Adipose tissue (tissue), 3 donors: ENCODE data around the gene ADD2. TPM values are rescaled to one million over a fixed set of nuclear protein-coding genes. Genes with fewer than 3 reads are reported as not detected.
"Not testable (repeated sequence)": the region's sequence is repeated elsewhere in the genome, so short reads cannot be mapped to it uniquely, and the experiment has no call there.

Experiments used
- H3K27ac ChIP-seq: one replicate; pipeline ENCODE4 v1.5.1; 2013; ENCODE audit warnings: low read depth, low read length
- WGBS, 3 donors: extraction: QIAGEN DNeasy Blood & Tissue Kit; methylation state at CpG; one replicate each; pipeline ENCODE4 v1.1.7; 2013; 5-methylcytosine and 5-hydroxymethylcytosine counted together
- polyA plus RNA-seq, 3 donors: library from polyadenylated mRNA; stranded (reverse); fragments of 200-250 nt; gene quantifications; one replicate each; pipeline ENCODE4 v1.2.3, GENCODE V29; 2013
- donor health status: healthy with polysubstance abuse.
- donor health status: Bipolar disorder and iron deficiency.
- donor health status: healthy.

Gene ADD2
- polyA plus RNA-seq, 3 donors: 0.97 to 1.1 (median 1.0) TPM

DNA sequence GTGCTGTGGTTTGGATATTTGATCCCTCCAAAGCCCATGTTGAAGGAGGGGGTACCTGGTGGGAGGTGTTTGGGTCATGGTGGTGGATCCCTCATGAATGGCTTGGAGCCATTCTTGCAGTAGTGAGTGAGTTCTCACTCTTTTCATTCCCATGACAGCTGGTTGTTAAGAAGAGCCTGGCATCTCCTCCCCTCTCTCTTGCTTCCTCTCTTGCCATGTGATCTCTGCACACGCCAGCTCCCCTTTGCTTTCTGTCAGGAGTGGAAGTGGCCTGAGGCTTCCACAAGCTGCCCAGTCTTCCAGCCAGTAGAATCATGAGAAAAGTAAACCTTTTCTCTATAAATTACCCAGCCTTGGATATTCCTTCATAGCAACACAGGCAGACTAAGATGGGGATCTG, 8.6 kb downstream of the ADD2 start:
- WGBS, 3 donors: 59 to 88% (median 64%) methylated on average over 1 of the region's 1 CpG
- H3K27ac ChIP-seq: no peak overlapping the region

DNA sequence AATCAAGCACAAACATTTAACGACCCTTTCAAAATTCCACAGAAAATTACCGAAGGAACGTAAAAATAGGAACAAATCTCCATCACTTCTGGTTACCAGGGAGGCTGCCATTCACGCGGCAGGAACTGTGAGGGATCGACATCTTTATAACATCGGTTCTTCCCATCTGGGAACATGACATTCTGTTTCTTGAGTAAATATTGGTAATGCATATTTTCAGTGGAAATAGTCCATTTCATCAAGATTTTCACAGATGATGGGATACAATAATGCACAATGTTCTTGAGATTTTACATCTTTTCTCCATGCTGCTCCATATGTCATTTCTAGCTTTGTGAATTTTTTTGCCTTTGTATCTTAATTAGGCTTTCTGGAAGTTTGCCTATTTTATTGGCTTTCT, 10.0 kb downstream of the ADD2 start:
- H3K27ac ChIP-seq: no peak overlapping the region
- WGBS, 3 donors: 81 to 94% (median 94%) methylated on average over 7 of the region's 7 CpGs

- 76 to 81% (median 78%) methylated on average over 4 of the region's 4 CpGs for WGBS, 3 donors
- no peak overlapping the region for H3K27ac ChIP-seq
Measured at GRCh38 chr2:70757360-70757759, 10.6 kb downstream of the ADD2 start.

DNA sequence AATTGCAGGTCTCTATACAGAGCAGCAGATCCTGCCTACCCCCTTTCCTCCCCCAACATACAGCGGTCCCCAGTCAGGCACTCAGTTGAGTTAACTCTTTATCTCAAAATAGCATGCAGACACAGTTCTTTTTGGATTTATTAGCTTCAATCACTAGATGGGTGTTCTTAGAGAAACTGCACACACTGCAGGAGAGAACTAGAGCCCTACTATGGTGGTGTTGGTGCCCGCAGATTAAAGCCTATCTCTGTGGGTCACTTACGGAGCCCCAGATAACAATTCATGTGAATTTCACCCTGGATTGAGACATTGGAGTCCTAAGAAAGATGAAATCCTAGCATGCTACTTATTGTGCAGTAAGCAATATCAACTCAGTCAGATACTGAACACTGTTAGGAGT, 11.9 kb downstream of the ADD2 start:
- 88 to 93% (median 91%) methylated on average over 3 of the region's 3 CpGs for WGBS, 3 donors
- H3K27ac ChIP-seq: no peak overlapping the region

DNA sequence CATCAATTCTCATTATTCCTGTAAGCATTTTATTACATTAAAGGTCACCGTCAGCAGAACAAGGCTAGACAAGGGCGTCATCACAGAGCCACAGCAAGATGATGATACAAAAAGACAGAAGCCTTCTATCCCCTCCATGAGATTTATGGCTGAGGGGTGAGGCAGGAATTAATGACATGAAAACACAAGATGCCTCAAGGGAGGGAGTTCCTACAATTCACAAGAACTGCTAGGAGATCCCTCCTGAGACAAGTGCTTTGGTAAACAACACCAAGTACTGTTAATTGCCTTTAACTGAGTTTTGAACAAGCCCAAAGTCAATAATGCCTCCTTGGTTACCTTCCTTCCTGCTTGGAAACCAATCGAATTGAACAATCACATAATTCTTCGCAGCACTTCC, 14.1 kb downstream of the ADD2 start:
- H3K27ac ChIP-seq: no peak overlapping the region
- WGBS, 3 donors: 62 to 82% (median 82%) methylated on average over 4 of the region's 4 CpGs

GRCh38 chr2:70753031-70753430, 15.0 kb downstream of the ADD2 start:
- H3K27ac ChIP-seq: no peak overlapping the region

- WGBS, 3 donors: 64 to 85% (median 80%) methylated on average over 1 of the region's 1 CpG
Measured at GRCh38 chr2:70752396-70752795, 15.6 kb downstream of the ADD2 start.

DNA sequence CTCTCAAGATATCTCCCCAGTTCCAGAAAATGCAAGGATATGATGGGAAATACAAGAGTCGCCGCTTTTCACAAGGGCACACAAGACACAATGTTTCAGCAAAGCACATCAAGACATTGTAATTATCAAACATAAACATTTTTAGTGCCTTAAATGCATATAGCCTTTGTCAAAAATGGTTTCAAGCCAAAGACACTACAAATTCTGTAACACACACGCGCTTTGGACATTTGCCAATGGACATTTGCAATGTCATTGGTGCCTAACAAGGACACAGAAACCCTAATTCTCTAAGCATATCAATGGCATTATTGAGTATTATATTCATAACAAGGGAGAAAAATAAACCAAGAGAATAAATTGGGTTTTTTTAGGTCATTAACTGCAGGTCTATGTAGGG, 16.1 kb downstream of the ADD2 start:
- 54 to 82% (median 69%) methylated on average over 4 of the region's 4 CpGs for WGBS, 3 donors
- H3K27ac ChIP-seq: no peak overlapping the region

More at GRCh38 chr2:70752396-70752795, 15.6 kb downstream of the ADD2 start:
- no peak overlapping the region for H3K27ac ChIP-seq

- WGBS, 3 donors: 80 to 95% (median 90%) methylated on average over 1 of the region's 1 CpG
- H3K27ac ChIP-seq: no peak overlapping the region
Measured at GRCh38 chr2:70750320-70750719, 17.7 kb downstream of the ADD2 start.

DNA sequence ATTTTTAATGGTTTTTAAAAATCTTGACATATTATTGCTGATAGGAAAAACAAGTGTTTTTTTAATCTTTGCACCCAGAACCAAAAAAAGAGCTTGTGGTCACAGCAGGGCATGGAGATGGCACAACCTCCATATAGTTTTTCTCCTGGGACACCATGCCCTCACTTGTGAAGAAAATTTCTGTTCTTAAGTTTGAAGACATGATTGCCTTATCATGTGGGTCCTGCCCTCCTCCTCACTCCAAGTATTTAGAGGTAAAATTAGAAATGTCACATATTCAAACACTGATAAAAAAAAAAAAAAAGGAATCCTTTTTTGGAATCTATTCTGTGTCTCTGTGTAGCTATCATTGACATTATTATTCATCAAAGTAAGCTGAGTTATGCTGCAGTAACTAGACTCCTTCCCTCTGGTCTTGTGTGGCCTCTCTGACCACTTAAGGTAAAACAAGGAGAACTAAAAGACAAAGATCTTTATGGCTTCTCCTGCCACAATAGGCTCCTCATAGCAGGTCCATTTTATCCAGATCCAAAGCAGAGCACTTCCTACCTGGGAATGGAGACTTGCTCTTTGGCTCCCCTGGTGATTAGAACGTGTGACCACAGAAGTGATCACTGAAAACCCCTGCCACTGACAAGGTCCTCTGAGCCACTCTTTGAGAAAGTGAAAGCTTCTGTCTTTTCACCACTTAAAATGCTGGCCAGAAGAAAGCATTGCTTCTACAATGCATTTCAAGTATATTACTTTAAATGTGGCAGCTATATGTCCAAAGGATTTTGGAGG, 19.8 kb downstream of the ADD2 start:
- H3K27ac ChIP-seq: no peak overlapping the region
- 35 to 58% (median 56%) methylated on average over 1 of the region's 1 CpG for WGBS, 3 donors

DNA sequence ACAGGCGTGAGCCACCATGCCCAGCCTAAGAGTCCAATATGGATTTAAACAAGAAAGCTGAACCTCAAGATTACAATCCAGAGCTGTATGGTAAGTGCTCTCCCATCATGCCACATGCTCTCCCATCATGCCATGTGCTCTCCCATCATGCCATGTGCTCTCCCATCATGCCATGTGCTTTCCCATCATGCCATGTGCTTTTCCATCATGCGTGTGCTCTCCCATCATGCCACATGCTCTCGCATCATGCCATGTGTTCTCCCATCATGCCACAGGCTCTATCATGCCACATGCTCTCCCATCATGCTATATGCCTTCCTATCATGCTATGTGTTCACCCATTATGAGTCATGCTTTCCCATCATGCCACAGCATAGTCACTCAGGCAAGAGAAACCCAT, 20.7 kb downstream of the ADD2 start:
- no peak overlapping the region for H3K27ac ChIP-seq
- 92 to 99% (median 98%) methylated on average over 3 of the region's 3 CpGs for WGBS, 3 donors

DNA sequence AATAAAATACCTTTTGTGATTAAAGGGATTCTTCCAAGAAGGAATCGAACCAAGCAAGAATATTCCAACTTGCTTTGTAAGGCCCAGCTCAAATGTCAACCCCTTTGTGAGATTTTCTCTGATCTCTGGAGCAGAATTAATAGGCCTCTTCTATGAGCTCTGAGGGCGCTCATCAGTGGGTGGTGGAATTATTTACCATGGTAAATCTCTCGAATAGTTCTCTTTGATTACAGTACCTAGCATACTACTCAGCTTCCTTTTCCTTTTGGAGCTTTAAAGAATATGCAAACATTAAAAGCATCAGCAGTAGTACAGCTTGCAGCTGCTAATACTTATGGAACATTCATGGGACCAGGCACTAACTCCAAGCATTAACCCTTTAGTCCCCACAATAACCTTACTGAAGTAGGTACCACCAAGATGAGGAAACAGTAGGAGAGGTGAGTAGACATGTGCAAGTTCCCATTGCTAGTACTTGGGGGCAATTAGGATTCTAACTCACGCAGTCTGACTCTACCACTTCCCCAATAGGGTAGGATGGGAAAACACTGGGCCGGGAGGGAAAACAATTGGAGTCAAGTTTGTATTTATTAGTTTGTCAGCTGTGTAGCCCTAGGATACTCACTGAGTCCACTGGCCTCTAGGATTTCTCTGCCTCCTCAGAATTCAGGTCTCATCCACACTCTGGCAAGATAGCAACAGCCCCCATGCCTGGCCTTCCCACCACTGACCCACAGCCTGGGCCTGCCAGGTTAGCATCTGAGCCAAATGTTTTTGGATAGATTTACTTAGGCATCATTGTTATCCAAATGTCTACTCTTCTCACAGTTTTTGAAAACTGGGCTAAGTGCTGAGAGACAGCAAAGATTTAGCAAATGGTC, 21.7 kb downstream of the ADD2 start:
- WGBS, 3 donors: 68 to 78% (median 69%) methylated on average over 5 of the region's 5 CpGs
- H3K27ac ChIP-seq: no peak overlapping the region

- WGBS, 3 donors: 78 to 88% (median 81%) methylated on average over 3 of the region's 3 CpGs
- H3K27ac ChIP-seq: no peak overlapping the region
Measured at GRCh38 chr2:70745276-70745825, 22.6 kb downstream of the ADD2 start.

DNA sequence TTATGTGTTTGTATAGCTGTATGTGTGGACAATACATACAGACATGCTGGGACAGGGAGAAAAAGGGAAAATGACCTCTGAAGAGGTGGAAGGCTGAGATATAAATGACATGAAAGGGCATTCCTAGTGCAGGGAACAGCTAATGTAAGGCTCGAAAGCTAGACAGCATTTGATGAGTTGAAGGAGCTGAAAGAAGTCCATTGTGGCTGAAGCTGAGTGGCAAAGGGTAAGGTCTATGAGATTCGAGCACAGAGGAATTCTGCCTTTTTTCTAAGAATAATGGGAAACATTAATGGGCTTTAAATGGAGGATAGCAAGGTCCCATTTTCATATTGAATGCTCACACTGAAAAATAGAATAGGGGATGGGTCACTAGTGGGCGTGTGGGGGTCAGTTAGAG, 23.6 kb downstream of the ADD2 start:
- WGBS, 3 donors: 69 to 81% (median 78%) methylated on average over 3 of the region's 3 CpGs
- H3K27ac ChIP-seq: no peak overlapping the region

- no peak overlapping the region for H3K27ac ChIP-seq
Measured at GRCh38 chr2:70743677-70744076, 24.3 kb downstream of the ADD2 start.

DNA sequence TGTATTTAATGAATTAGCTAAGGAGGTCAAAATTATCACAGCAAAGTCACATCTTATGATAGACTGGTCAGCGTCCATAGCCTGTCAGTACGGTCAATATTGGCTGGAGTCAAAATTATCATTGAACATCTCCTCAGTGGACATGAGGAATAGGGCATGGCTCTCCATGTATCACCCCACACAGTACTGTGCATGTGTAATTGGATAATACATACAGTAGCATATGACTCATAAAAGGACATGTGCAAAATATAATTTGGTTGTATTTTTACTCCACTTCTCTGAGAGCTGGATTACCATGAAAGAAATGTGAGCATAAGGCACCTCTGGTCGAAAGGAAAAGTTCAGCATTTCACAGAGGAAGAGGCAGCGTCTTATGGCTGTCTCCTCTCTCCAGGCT, 24.9 kb downstream of the ADD2 start:
- WGBS, 3 donors: 83 to 85% (median 85%) methylated on average over 4 of the region's 4 CpGs

GRCh38 chr2:70739492-70739891, 28.5 kb downstream of the ADD2 start:
- WGBS, 3 donors: 88 to 100% (median 99%) methylated on average over 1 of the region's 1 CpG
- H3K27ac ChIP-seq: not testable (repeated sequence)

More for the DNA sequence above, 24.9 kb downstream of the ADD2 start:
- H3K27ac ChIP-seq: no peak overlapping the region

- WGBS, 3 donors: 67 to 74% (median 68%) methylated on average over 2 of the region's 2 CpGs
Measured at GRCh38 chr2:70738159-70738558, 29.8 kb downstream of the ADD2 start.

DNA sequence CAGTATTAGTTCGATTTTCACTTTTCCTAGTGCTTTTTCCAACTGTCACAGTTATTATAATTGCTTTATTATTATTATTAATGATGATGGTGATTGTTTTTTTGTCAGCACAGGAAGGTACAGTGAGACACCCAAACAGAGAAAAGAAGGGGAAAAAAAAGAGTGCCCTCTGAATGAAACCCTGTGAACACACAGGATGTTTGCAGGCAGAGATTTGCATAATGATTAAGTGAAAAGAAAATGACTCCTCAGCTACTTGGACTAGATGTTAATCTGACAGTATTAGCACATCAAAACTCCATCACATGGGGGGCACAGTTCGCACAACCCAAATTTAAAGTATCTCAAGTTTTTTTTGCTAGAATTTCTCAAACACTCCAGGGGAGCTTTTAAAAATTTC, 32.9 kb downstream of the ADD2 start:
- no peak overlapping the region for H3K27ac ChIP-seq
- WGBS, 3 donors: 51 to 70% (median 68%) methylated on average over 2 of the region's 2 CpGs

More at GRCh38 chr2:70738159-70738558, 29.8 kb downstream of the ADD2 start:
- H3K27ac ChIP-seq: no peak overlapping the region
